ENCODE results near the gene FAM110D.

Gene FAM110D

DNA sequence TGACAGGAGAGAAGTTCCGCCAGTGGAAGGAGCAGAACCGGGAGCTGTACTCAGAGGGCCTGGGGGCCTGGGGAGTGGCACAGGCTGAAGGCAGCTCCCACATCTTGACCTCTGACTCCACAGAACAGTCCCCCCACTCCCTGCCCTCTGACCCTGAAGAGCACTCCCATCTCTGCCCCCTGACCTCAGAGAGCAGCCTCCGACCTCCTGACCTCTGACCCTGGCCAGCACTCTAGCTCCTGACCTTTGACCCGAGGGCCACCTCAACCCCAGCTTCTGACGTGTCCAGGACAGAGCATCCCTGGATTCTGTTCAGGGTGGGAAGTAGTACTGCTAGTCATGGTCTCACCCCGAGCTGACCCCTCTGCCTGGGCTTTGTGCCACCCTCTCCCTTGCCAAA, 30.5 kb downstream of the FAM110D start:
- TF ChIP-seq, protein P1, sequence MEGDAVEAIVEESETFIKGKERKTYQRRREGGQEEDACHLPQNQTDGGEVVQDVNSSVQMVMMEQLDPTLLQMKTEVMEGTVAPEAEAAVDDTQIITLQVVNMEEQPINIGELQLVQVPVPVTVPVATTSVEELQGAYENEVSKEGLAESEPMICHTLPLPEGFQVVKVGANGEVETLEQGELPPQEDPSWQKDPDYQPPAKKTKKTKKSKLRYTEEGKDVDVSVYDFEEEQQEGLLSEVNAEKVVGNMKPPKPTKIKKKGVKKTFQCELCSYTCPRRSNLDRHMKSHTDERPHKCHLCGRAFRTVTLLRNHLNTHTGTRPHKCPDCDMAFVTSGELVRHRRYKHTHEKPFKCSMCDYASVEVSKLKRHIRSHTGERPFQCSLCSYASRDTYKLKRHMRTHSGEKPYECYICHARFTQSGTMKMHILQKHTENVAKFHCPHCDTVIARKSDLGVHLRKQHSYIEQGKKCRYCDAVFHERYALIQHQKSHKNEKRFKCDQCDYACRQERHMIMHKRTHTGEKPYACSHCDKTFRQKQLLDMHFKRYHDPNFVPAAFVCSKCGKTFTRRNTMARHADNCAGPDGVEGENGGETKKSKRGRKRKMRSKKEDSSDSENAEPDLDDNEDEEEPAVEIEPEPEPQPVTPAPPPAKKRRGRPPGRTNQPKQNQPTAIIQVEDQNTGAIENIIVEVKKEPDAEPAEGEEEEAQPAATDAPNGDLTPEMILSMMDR (IDR thresholded peaks at IDR 0.05; ENCODE audit: low read depth, low read length), result no peak
- in situ Hi-C loops (cut with HindIII; ENCODE audit: low sequenced_read_pairs), result no loop called here
- no peak overlapping the region for H3K4me3 ChIP-seq (ENCODE audit: low read depth, low read length)
- no peak for DNase-seq (ENCODE audit: low read depth, low spot score)

DNA sequence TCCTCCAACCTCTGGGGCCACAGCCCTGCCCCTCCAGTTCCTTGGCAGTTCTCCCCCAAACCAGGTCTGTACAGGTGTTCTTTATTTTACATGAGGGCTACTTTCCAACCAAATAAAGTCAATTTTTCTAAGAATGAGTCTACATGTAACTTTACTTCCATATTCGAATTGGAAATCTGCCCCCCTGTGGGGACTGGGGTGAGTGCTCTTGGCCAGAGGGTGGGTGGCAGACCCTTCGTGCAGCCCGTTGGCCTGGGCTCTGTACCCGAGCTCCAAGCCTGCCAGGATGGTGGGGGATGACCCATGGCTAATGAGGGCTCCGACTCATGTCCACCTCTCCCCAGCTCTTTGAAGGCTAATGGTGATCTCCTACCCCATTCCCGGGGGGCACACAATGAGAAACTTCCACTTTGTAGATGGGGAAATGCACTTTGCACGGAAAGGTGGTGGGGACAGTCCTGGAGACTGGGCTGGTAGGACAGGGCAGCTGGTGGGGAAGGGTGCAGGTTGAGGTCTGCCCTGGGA, 30.9 kb downstream of the FAM110D start:
- no peak for DNase-seq (ENCODE audit: low read depth, low spot score)
- TF ChIP-seq, protein P1 (IDR thresholded peaks at IDR 0.05; ENCODE audit: low read depth, low read length), result no peak
- no peak overlapping the region for H3K4me3 ChIP-seq (ENCODE audit: low read depth, low read length)
- in situ Hi-C loops (cut with HindIII; ENCODE audit: low sequenced_read_pairs), result no loop called here

DNA sequence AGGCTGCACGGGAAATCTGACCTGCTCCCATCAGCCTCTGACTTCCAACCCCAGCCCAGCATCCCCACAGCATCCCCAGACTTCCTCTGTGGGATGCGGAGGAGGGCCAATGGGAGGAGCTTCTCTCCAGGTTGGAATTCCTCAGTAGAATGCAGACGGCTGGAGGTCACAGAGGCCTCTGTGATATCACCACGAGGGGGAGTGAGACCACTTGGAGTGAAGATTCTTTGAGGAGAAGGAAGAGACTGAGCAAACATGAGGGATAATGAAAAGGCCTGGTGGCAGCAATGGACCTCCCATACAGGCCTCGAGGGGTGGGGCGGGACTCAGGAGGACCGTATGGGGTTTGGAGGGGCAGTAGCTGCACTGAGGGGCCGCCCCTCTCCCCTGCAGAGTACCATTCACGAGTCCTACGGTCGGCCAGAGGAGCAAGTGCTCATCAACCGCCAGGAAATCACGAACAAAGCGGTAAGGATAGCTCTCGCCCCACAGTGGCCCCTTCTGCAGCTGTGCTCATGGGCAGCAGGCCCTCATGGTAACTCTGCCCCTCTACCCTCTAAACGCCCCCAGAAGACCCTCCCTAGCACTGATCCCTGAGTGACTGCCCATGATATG, 31.6 kb downstream of the FAM110D start, which contains the start of gene CATSPER4:
Gene CATSPER4 (plus strand): TSS at position 230 of the 615 bp plus-strand sequence. CDS start 26 bp downstream, at position 256.
- TF ChIP-seq, protein P1 (IDR thresholded peaks at IDR 0.05; ENCODE audit: low read depth, low read length), result peak; percentile 26
- in situ Hi-C loops (cut with HindIII; ENCODE audit: low sequenced_read_pairs), result no loop called here
- H3K4me3 ChIP-seq (ENCODE audit: low read depth, low read length), result no peak within 1 kb of the TSS
- DNase-seq (ENCODE audit: low read depth, low spot score), result no peak

DNA sequence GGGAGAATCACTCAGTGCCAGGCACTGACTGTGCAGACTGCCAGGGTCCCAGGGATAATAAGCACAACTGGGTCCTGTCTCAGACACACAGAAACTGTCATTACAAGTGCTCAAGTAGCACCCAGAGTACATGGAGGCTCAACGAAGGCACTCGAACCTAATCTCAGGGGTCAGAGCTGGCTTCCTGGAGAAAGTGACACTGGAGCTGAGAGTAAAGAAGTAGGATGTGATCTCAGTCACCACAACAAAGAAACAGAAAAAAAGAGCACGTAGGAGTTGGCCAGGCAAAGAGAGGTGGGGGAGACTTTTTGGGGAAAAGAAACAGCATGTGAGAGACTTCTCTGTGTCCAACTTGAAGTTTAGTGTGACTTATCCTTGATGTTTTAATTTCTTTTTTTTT, 32.9 kb downstream of the FAM110D start:
- no peak overlapping the region for H3K4me3 ChIP-seq (ENCODE audit: low read depth, low read length)
- in situ Hi-C loops (cut with HindIII; ENCODE audit: low sequenced_read_pairs), result no loop called here
- DNase-seq (ENCODE audit: low read depth, low spot score), result no peak
- TF ChIP-seq, protein P1 (IDR thresholded peaks at IDR 0.05; ENCODE audit: low read depth, low read length), result no peak

DNA sequence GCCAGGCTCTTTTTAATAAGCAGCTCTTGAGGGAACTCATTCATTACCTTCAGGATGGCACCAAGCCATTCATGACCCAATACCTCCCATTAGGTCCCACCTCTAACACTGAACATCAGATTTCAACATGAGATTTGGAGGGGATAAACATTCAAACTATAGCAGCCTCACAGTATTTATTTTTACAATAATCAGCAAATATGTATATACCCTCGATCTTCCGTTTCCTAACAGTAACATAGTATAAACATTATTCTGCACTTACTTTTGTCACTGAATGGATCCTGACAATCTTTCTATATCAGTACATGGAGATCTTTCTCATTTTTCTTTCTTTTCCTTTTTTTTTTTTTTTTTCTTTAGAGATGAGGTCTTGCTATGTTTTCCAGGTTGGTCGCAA, 36.9 kb downstream of the FAM110D start:
- DNase-seq (ENCODE audit: low read depth, low spot score), result no peak
- TF ChIP-seq, protein P1 (IDR thresholded peaks at IDR 0.05; ENCODE audit: low read depth, low read length), result no peak
- no peak overlapping the region for H3K4me3 ChIP-seq (ENCODE audit: low read depth, low read length)
- in situ Hi-C loops (cut with HindIII; ENCODE audit: low sequenced_read_pairs), result no loop called here

DNA sequence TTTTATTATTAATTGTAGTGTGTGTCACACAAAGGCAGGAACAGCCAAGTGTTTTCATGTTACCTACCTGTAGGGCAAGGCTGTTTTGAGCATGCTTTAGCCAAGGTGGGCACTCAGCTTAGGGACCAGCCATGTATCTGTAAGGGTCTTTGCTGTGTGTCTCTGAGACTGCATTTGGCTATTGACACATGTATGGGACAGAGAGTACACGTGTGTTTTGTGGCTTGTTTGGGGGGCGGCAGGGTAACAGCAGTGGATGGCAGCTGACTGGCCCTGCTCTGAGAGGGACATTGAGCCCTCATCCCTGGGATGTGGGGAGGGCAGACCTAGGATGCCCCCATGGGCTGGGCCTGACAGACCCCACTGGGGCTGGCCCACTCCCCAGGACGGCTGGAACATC, 38.4 kb downstream of the FAM110D start:
- DNase-seq (ENCODE audit: low read depth, low spot score), result no peak
- TF ChIP-seq, protein P1 (IDR thresholded peaks at IDR 0.05; ENCODE audit: low read depth, low read length), result no peak
- in situ Hi-C loops (cut with HindIII; ENCODE audit: low sequenced_read_pairs), result no loop called here
- H3K4me3 ChIP-seq (ENCODE audit: low read depth, low read length), result no peak overlapping the region
